Measurements from ENCODE around the gene ZNF277. TPM values are rescaled to one million over a fixed set of nuclear protein-coding genes. Genes with fewer than 3 reads are reported as not detected.

ZNF277 gene
- total RNA-seq, 3 donors from 2014 or later: 30.8 to 38.3 (median 34.2) TPM

- intact Hi-C loops (cut with DNase I; ENCODE audit: low total_unique reads): no loop called here
- no peak for TF ChIP-seq POLR2A (IDR thresholded peaks at IDR 0.05)
- TF ChIP-seq POLR2AphosphoS5 (IDR thresholded peaks at IDR 0.05): no peak
- TF ChIP-seq, protein P1, sequence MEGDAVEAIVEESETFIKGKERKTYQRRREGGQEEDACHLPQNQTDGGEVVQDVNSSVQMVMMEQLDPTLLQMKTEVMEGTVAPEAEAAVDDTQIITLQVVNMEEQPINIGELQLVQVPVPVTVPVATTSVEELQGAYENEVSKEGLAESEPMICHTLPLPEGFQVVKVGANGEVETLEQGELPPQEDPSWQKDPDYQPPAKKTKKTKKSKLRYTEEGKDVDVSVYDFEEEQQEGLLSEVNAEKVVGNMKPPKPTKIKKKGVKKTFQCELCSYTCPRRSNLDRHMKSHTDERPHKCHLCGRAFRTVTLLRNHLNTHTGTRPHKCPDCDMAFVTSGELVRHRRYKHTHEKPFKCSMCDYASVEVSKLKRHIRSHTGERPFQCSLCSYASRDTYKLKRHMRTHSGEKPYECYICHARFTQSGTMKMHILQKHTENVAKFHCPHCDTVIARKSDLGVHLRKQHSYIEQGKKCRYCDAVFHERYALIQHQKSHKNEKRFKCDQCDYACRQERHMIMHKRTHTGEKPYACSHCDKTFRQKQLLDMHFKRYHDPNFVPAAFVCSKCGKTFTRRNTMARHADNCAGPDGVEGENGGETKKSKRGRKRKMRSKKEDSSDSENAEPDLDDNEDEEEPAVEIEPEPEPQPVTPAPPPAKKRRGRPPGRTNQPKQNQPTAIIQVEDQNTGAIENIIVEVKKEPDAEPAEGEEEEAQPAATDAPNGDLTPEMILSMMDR (IDR thresholded peaks at IDR 0.05): no peak
- DNase-seq (ENCODE audit: low spot score in 2 of 2): no peak
- H3K9me3 ChIP-seq: no peaks in the 10 kb centered on the region
- no peaks in the 10 kb centered on the region for H3K36me3 ChIP-seq
- no peak overlapping the region for H3K4me3 ChIP-seq
- H3K27me3 ChIP-seq: no peaks in the 10 kb centered on the region
- H3K27ac ChIP-seq: no peak overlapping the region
- H3K4me1 ChIP-seq: peaks cover 0 to 3% of the 10 kb centered on the region in 2 donors
Measured at GRCh38 chr7:112357136-112357535, 150.6 kb downstream of the ZNF277 start.

DNA sequence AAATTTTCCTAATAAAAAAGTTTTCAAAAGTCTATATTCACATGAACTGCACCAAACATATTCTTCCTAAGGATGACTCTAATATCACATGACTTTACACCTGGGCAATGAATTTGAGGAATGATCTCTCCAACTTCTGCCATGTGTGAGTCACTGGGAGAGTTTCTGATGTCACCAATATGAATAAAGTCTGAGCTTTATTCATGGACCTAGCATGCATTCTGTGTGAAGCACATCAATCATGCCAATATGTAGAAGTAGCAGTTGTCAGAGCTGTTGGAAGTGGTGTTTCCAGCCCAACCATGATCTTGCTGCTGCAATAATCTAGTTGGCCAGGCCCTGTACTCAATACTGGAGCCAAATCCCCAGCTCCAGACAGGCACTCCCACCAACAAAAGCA, 152.0 kb downstream of the ZNF277 start:
- Histone ChIP-seq H3K36me3 (no peaks in the 10 kb centered on the region), H3K27ac (no peak overlapping the region), H3K4me3 (no peak overlapping the region), H3K9me3 (no peaks in the 10 kb centered on the region), H3K4me1 (peaks cover 0 to 3% of the 10 kb centered on the region in 2 donors), H3K27me3 (no peaks in the 10 kb centered on the region)
- no peak for DNase-seq (ENCODE audit: low spot score in 2 of 2)
- TF ChIP-seq POLR2AphosphoS5 (IDR thresholded peaks at IDR 0.05): no peak
- TF ChIP-seq, protein P1 (IDR thresholded peaks at IDR 0.05): no peak
- no peak for TF ChIP-seq POLR2A (IDR thresholded peaks at IDR 0.05)
- intact Hi-C loops (cut with DNase I; ENCODE audit: low total_unique reads): no loop called here

DNA sequence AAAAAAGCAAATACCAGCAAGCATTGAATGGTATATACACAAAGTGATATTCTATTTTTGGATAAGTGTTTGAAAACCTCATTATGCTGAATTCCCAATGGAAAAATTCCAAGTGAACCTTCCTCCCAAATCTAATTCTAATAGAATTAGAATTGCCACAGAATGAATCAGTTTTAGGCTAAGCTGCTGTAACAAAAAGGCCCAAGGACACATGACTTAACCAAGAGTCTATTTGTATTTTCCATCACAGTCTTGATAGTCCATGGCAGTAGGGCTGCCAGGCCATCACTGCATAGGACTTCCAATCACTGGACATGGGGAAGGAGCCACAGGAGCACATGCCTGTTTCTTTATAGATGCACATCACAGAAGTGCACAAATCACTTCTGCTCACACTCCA, 152.6 kb downstream of the ZNF277 start:
- no peaks in the 10 kb centered on the region for H3K36me3 ChIP-seq
- intact Hi-C loops (cut with DNase I; ENCODE audit: low total_unique reads): no loop called here
- TF ChIP-seq, protein P1 (IDR thresholded peaks at IDR 0.05): no peak
- TF ChIP-seq POLR2AphosphoS5 (IDR thresholded peaks at IDR 0.05): no peak
- no peak for TF ChIP-seq POLR2A (IDR thresholded peaks at IDR 0.05)
- H3K9me3 ChIP-seq: no peaks in the 10 kb centered on the region
- H3K4me1 ChIP-seq: peaks cover 0 to 3% of the 10 kb centered on the region in 2 donors
- H3K4me3 ChIP-seq: no peak overlapping the region
- no peak for DNase-seq (ENCODE audit: low spot score in 2 of 2)
- no peaks in the 10 kb centered on the region for H3K27me3 ChIP-seq
- no peak overlapping the region for H3K27ac ChIP-seq

- H3K4me3 ChIP-seq: peak overlapping the region in 1 of 3 donors; percentile 15
- H3K9me3 ChIP-seq: no peaks in the 10 kb centered on the region
- H3K36me3 ChIP-seq: no peaks in the 10 kb centered on the region
- intact Hi-C loops (cut with DNase I; ENCODE audit: low total_unique reads): no loop called here
- H3K27ac ChIP-seq: peak overlapping the region; percentile 65 to 67
- peak in 1 of 2 donors; percentile 32 for DNase-seq (ENCODE audit: low spot score in 2 of 2)
- no peak for TF ChIP-seq POLR2A (IDR thresholded peaks at IDR 0.05)
- TF ChIP-seq, protein P1 (IDR thresholded peaks at IDR 0.05): no peak
- no peak for TF ChIP-seq POLR2AphosphoS5 (IDR thresholded peaks at IDR 0.05)
- H3K27me3 ChIP-seq: no peaks in the 10 kb centered on the region
- peaks cover 0 to 3% of the 10 kb centered on the region in 2 donors for H3K4me1 ChIP-seq
Measured at GRCh38 chr7:112360681-112361080, 154.2 kb downstream of the ZNF277 start.

GRCh38 chr7:112361154-112361553, 154.7 kb downstream of the ZNF277 start:
- H3K36me3 ChIP-seq: no peaks in the 10 kb centered on the region
- H3K27ac ChIP-seq: peak overlapping the region; percentile 65 to 67
- peak overlapping the region in 1 of 3 donors; percentile 15 for H3K4me3 ChIP-seq
- intact Hi-C loops (cut with DNase I; ENCODE audit: low total_unique reads): no loop called here
- peak in 1 of 2 donors; percentile 67 for DNase-seq (ENCODE audit: low spot score in 2 of 2)
- no peaks in the 10 kb centered on the region for H3K9me3 ChIP-seq
- no peaks in the 10 kb centered on the region for H3K27me3 ChIP-seq
- no peak for TF ChIP-seq POLR2A (IDR thresholded peaks at IDR 0.05)
- TF ChIP-seq POLR2AphosphoS5 (IDR thresholded peaks at IDR 0.05): no peak
- TF ChIP-seq, protein P1 (IDR thresholded peaks at IDR 0.05): no peak
- H3K4me1 ChIP-seq: peaks cover 0 to 3% of the 10 kb centered on the region in 2 donors
